Esophagus squamous epithelium (tissue), 4 donors: ENCODE results near the gene NOXA1.
"Not testable (repeated sequence)": the region's sequence is repeated elsewhere in the genome, so short reads cannot be mapped to it uniquely, and the experiment has no call there.

Experiments used
- CTCF ChIP-seq, 6 experiments: fragments of 450-650 bp in 4 of 6; fragments of 200-600 bp in 2 of 6; sonication (generic) in 2 of 6; IDR thresholded peaks; one replicate each; pipeline ENCODE4 v1.5.1; 2016 to 2019; ENCODE audit warnings: antibody characterized with exemption in 6 of 6, mild to moderate bottlenecking in 4 of 6, moderate library complexity in 4 of 6
- POLR2A ChIP-seq, 4 donors: fragments of 450-650 bp; IDR thresholded peaks; one replicate each; pipeline ENCODE4 v1.6.1; 2017; ENCODE audit warnings: antibody characterized with exemption in 4 of 4, mild to moderate bottlenecking in 4 of 4, moderate library complexity in 3 of 4

GRCh38 chr9:137386507-137387113 is 36.6 kb upstream of the NOXA1 start:
- TF ChIP-seq CTCF, POLR2A (IDR thresholded peaks at IDR 0.05): not testable (repeated sequence)
